ENCODE measurements around the gene ACSL4.
"Not testable (repeated sequence)": the region's sequence is repeated elsewhere in the genome, so short reads cannot be mapped to it uniquely, and the experiment has no call there.

ACSL4 gene

DNA sequence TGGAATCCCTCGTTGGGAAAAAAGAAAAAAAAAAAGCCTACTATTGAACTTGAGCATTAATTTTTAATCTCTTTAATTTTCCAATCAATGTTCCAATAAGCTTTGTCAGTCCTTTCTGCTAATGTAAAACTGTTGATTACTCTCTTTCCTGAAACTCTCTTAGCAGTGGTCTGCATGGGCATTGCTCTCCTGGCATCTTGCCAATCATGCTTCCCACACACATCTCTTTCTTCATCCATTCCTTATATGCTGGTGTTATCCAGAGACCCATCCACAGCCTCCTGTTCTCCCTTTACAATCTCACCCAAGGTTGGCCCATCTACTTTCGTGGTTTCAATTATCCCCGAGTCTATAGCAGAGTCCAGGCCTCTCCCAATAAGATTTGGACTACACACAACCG, 76.3 kb downstream of the ACSL4 start:
- Mint-ChIP-seq H3K9me3 (peaks cover 9% of the 10 kb centered on the region), H3K27me3 (ENCODE audit: low read depth) (no peaks in the 10 kb centered on the region), H3K4me1 (peaks cover 11% of the 10 kb centered on the region), H3K4me3 (no peak overlapping the region), H3K36me3 (ENCODE audit: low read depth) (peaks cover 51% of the 10 kb centered on the region), H3K27ac (peak overlapping the region in 2 of 3 experiments; percentile 41 to 66)
- TF ChIP-seq, protein P1, sequence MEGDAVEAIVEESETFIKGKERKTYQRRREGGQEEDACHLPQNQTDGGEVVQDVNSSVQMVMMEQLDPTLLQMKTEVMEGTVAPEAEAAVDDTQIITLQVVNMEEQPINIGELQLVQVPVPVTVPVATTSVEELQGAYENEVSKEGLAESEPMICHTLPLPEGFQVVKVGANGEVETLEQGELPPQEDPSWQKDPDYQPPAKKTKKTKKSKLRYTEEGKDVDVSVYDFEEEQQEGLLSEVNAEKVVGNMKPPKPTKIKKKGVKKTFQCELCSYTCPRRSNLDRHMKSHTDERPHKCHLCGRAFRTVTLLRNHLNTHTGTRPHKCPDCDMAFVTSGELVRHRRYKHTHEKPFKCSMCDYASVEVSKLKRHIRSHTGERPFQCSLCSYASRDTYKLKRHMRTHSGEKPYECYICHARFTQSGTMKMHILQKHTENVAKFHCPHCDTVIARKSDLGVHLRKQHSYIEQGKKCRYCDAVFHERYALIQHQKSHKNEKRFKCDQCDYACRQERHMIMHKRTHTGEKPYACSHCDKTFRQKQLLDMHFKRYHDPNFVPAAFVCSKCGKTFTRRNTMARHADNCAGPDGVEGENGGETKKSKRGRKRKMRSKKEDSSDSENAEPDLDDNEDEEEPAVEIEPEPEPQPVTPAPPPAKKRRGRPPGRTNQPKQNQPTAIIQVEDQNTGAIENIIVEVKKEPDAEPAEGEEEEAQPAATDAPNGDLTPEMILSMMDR (IDR thresholded peaks at IDR 0.05; ENCODE audit: unreplicated experiment in 3 of 3): no peak

GRCh38 chrX:109655502-109656201, 77.4 kb downstream of the ACSL4 start:
- Mint-ChIP-seq H3K36me3 (ENCODE audit: low read depth) (peaks cover 46% of the 10 kb centered on the region), H3K27ac (peak overlapping the region; percentile 33 to 76 (median 66))

GRCh38 chrX:109654516-109655109, 78.4 kb downstream of the ACSL4 start:
- Mint-ChIP-seq H3K27me3 (ENCODE audit: low read depth) (no peaks in the 10 kb centered on the region), H3K36me3 (ENCODE audit: low read depth) (peaks cover 36% of the 10 kb centered on the region), H3K27ac (peak overlapping the region in 1 of 3 experiments; percentile 66)

More at GRCh38 chrX:109655502-109656201, 77.4 kb downstream of the ACSL4 start:
- Mint-ChIP-seq H3K27me3 (ENCODE audit: low read depth) (no peaks in the 10 kb centered on the region), H3K4me3 (peak overlapping the region in 1 of 3 experiments; percentile 5), H3K4me1 (peaks cover 11% of the 10 kb centered on the region), H3K9me3 (peaks cover 9% of the 10 kb centered on the region)
- TF ChIP-seq, protein P1 (IDR thresholded peaks at IDR 0.05; ENCODE audit: unreplicated experiment in 3 of 3): no peak

GRCh38 chrX:109644671-109645070, 88.4 kb downstream of the ACSL4 start:
- peaks cover 36% of the 10 kb centered on the region for H3K36me3 Mint-ChIP-seq (ENCODE audit: low read depth)
- not testable (repeated sequence) for H3K4me3 Mint-ChIP-seq; H3K27ac Mint-ChIP-seq; H3K27me3 Mint-ChIP-seq (ENCODE audit: low read depth); H3K4me1 Mint-ChIP-seq
- peaks cover 14% of the 10 kb centered on the region for H3K9me3 Mint-ChIP-seq

More at GRCh38 chrX:109654516-109655109, 78.4 kb downstream of the ACSL4 start:
- TF ChIP-seq, protein P1 (IDR thresholded peaks at IDR 0.05; ENCODE audit: unreplicated experiment in 3 of 3): no peak
- Mint-ChIP-seq H3K4me1 (peaks cover 11% of the 10 kb centered on the region), H3K9me3 (peaks cover 9% of the 10 kb centered on the region), H3K4me3 (no peak overlapping the region)

GRCh38 chrX:109643687-109644086, 89.4 kb downstream of the ACSL4 start:
- H3K27me3 Mint-ChIP-seq (ENCODE audit: low read depth): no peaks in the 10 kb centered on the region
- H3K27ac Mint-ChIP-seq: no peak overlapping the region
- peaks cover 11% of the 10 kb centered on the region for H3K9me3 Mint-ChIP-seq
- H3K4me1 Mint-ChIP-seq: no peaks in the 10 kb centered on the region
- H3K4me3 Mint-ChIP-seq: no peak overlapping the region
- peaks cover 36% of the 10 kb centered on the region for H3K36me3 Mint-ChIP-seq (ENCODE audit: low read depth)
- TF ChIP-seq, protein P1 (IDR thresholded peaks at IDR 0.05; ENCODE audit: unreplicated experiment in 3 of 3): no peak

GRCh38 chrX:109638158-109638557, 94.9 kb downstream of the ACSL4 start:
- H3K9me3 Mint-ChIP-seq: no peaks in the 10 kb centered on the region
- H3K36me3 Mint-ChIP-seq (ENCODE audit: low read depth): peaks cover 14% of the 10 kb centered on the region
- TF ChIP-seq, protein P1 (IDR thresholded peaks at IDR 0.05; ENCODE audit: unreplicated experiment in 3 of 3): no peak
- H3K4me1 Mint-ChIP-seq: no peaks in the 10 kb centered on the region
- no peak overlapping the region for H3K27ac Mint-ChIP-seq
- H3K4me3 Mint-ChIP-seq: no peak overlapping the region
- no peaks in the 10 kb centered on the region for H3K27me3 Mint-ChIP-seq (ENCODE audit: low read depth)

DNA sequence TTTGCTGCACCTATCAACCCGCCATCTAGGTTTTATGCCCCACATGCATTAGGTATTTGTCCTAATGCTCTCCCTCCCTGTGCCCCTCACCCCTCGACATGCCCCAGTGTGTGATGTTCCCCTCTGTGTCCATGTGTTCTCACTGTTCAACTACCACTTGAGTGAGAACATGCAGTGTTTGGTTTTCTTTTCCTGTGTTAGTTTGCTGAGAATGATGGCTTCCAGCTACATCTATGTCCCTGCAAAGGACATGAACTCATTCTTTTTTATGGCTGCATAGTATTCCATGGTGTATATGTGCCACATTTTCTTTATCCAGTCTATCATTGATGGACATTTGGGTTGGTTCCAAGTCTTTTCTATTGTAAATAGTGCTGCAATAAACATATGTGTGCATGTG, 95.6 kb downstream of the ACSL4 start:
- not testable (repeated sequence) for H3K4me1 Mint-ChIP-seq; H3K27ac Mint-ChIP-seq; H3K27me3 Mint-ChIP-seq (ENCODE audit: low read depth); H3K9me3 Mint-ChIP-seq; H3K4me3 Mint-ChIP-seq
- peaks cover 14% of the 10 kb centered on the region for H3K36me3 Mint-ChIP-seq (ENCODE audit: low read depth)
